ENCODE measurements around the gene TNFRSF18. TPM values are rescaled to one million over a fixed set of nuclear protein-coding genes. Genes with fewer than 3 reads are reported as not detected.

The TNFRSF18 gene
- total RNA-seq (10 to 100 TPM in 2 of 5 experiments, 1 to 10 TPM in 1, not detected in 2; 2.6 to 81.7 (median 12.6) TPM), polyA plus RNA-seq (under 1 TPM in 1 of 2 donors, not detected in 1; 0.32 TPM), total RNA-seq (not detected)

GRCh38 chr1:1206376-1206965 is at the start of gene TNFRSF18:
Gene TNFRSF18, minus strand, starts transcription at chr1:1206592. Its CDS starts 21 bp downstream, at chr1:1206571.
- peak within 1 kb of the TSS in 2 of 9 donors; percentile 38 to 96 for H3K27ac Mint-ChIP-seq
- POLR2A ChIA-PET = no interaction called here

GRCh38 chr1:1255611-1256010 is 49.2 kb upstream of the TNFRSF18 start:
- peaks cover 4 to 21% (median 7%) of the 10 kb centered on the region in 5 donors for H3K36me3 Mint-ChIP-seq
- DNase-seq (no peak), ATAC-seq (no peak)
- no peaks in the 10 kb centered on the region for H3K27me3 Mint-ChIP-seq
- POLR2A ChIA-PET = no interaction called here
- Histone ChIP-seq H3K27ac (ENCODE audit: low read depth, low read length) (no peak overlapping the region), H3K36me3 (ENCODE audit: control insufficient read depth in 2 of 3, insufficient read depth in 3 of 3, low read length in 3 of 3) (peaks cover 0 to 57% (median 0%) of the 10 kb centered on the region in 3 experiments), H3K9me3 (ENCODE audit: control insufficient read depth in 2 of 3, low read length in 3 of 3) (no peaks in the 10 kb centered on the region), H3K27me3 (ENCODE audit: control insufficient read depth in 2 of 2, insufficient read depth in 2 of 2, low read length in 2 of 2) (no peaks in the 10 kb centered on the region), H3K4me3 (ENCODE audit: low read length) (no peak overlapping the region), H3K4me1 (ENCODE audit: control insufficient read depth in 2 of 2, insufficient read depth in 2 of 2, low read length in 2 of 2) (peaks cover 7 to 9% of the 10 kb centered on the region in 2 donors)
- H3K4me1 Mint-ChIP-seq = peaks cover 16 to 27% (median 21%) of the 10 kb centered on the region in 7 donors
- no peak overlapping the region for H3K4me3 Mint-ChIP-seq
- H3K27ac Mint-ChIP-seq = peak overlapping the region in 1 of 9 donors; percentile 6
- intact Hi-C loops (cut with micrococcal nuclease) = no loop called here
- CTCF ChIA-PET = no interaction called here
- no peaks in the 10 kb centered on the region for H3K9me3 Mint-ChIP-seq

More at GRCh38 chr1:1206376-1206965, at the start of gene TNFRSF18:
- peaks cover 0 to 2% (median 0%) of the 10 kb centered on the region in 11 donors for H3K9me3 Mint-ChIP-seq
- ATAC-seq (no peak), DNase-seq (peak in 2 of 9 donors; percentile 20 to 68)
- intact Hi-C loops (cut with micrococcal nuclease) = loop anchor here in 1 of 2 donors (5.0 kb wide), 2 partner anchors 34 to 69 kb away; partner anchors contain the start of gene TTLL10
- H3K27me3 ChIP-seq (ENCODE audit: control insufficient read depth in 2 of 2, insufficient read depth in 2 of 2, low read length in 2 of 2) = no peaks in the 10 kb centered on the region
- peak within 1 kb of the TSS in 7 of 10 donors; percentile 25 to 83 (median 45) for H3K4me3 Mint-ChIP-seq
- H3K27me3 Mint-ChIP-seq = no peaks in the 10 kb centered on the region
- H3K27ac ChIP-seq (ENCODE audit: low read depth, low read length) = no peak within 1 kb of the TSS
- H3K36me3 Mint-ChIP-seq = peaks cover 0 to 3% (median 0%) of the 10 kb centered on the region in 5 donors
- H3K4me3 ChIP-seq (ENCODE audit: low read length) = peak within 1 kb of the TSS; percentile 6
- CTCF ChIA-PET = no interaction called here
- peaks cover 13 to 16% of the 10 kb centered on the region in 2 donors for H3K4me1 ChIP-seq (ENCODE audit: control insufficient read depth in 2 of 2, insufficient read depth in 2 of 2, low read length in 2 of 2)
- no peaks in the 10 kb centered on the region for H3K9me3 ChIP-seq (ENCODE audit: control insufficient read depth in 2 of 3, low read length in 3 of 3)
- no peaks in the 10 kb centered on the region for H3K36me3 ChIP-seq (ENCODE audit: control insufficient read depth in 2 of 3, insufficient read depth in 3 of 3, low read length in 3 of 3)
- H3K4me1 Mint-ChIP-seq = peaks cover 6 to 29% (median 14%) of the 10 kb centered on the region in 7 donors

- POLR2A ChIA-PET = interaction anchor here (0.7 kb wide), 1 partner anchor 315 kb away, joined by 3 read pairs; no protein-coding TSS in a partner anchor
- H3K4me1 ChIP-seq (ENCODE audit: control insufficient read depth in 2 of 2, insufficient read depth in 2 of 2, low read length in 2 of 2) = peaks cover 10 to 12% of the 10 kb centered on the region in 2 donors
- ATAC-seq (no peak), DNase-seq (no peak)
- Mint-ChIP-seq H3K4me3 (no peak overlapping the region), H3K4me1 (peaks cover 13 to 27% (median 20%) of the 10 kb centered on the region in 7 donors), H3K9me3 (no peaks in the 10 kb centered on the region), H3K27me3 (no peaks in the 10 kb centered on the region), H3K36me3 (peaks cover 4 to 20% (median 7%) of the 10 kb centered on the region in 5 donors), H3K27ac (no peak overlapping the region)
- H3K4me3 ChIP-seq (ENCODE audit: low read length) = no peak overlapping the region
- H3K36me3 ChIP-seq (ENCODE audit: control insufficient read depth in 2 of 3, insufficient read depth in 3 of 3, low read length in 3 of 3) = peaks cover 0 to 52% (median 0%) of the 10 kb centered on the region in 3 experiments
- no peak overlapping the region for H3K27ac ChIP-seq (ENCODE audit: low read depth, low read length)
- intact Hi-C loops (cut with micrococcal nuclease) = no loop called here
- H3K9me3 ChIP-seq (ENCODE audit: control insufficient read depth in 2 of 3, low read length in 3 of 3) = no peaks in the 10 kb centered on the region
- no peaks in the 10 kb centered on the region for H3K27me3 ChIP-seq (ENCODE audit: control insufficient read depth in 2 of 2, insufficient read depth in 2 of 2, low read length in 2 of 2)
- CTCF ChIA-PET = interaction anchor here (0.8 kb wide), 1 partner anchor 133 kb away, joined by 3 read pairs; no protein-coding TSS in a partner anchor
Measured at GRCh38 chr1:1255078-1255477, 48.7 kb upstream of the TNFRSF18 start.

GRCh38 chr1:1254667-1254998 is 48.2 kb upstream of the TNFRSF18 start:
- POLR2A ChIA-PET = interaction anchor here (0.7 kb wide), 1 partner anchor 314 kb away, joined by 3 read pairs; no protein-coding TSS in a partner anchor
- CTCF ChIA-PET = interaction anchor here (0.8 kb wide), 1 partner anchor 133 kb away, joined by 3 read pairs; no protein-coding TSS in a partner anchor
- peaks cover 0 to 47% (median 0%) of the 10 kb centered on the region in 3 experiments for H3K36me3 ChIP-seq (ENCODE audit: control insufficient read depth in 2 of 3, insufficient read depth in 3 of 3, low read length in 3 of 3)
- Mint-ChIP-seq H3K36me3 (peaks cover 4 to 20% (median 7%) of the 10 kb centered on the region in 5 donors), H3K9me3 (no peaks in the 10 kb centered on the region), H3K4me3 (no peak overlapping the region), H3K27me3 (no peaks in the 10 kb centered on the region), H3K4me1 (peaks cover 10 to 27% (median 16%) of the 10 kb centered on the region in 7 donors), H3K27ac (no peak overlapping the region)
- H3K4me1 ChIP-seq (ENCODE audit: control insufficient read depth in 2 of 2, insufficient read depth in 2 of 2, low read length in 2 of 2) = peaks cover 10 to 12% of the 10 kb centered on the region in 2 donors
- no peak overlapping the region for H3K4me3 ChIP-seq (ENCODE audit: low read length)
- H3K27ac ChIP-seq (ENCODE audit: low read depth, low read length) = no peak overlapping the region
- no peaks in the 10 kb centered on the region for H3K9me3 ChIP-seq (ENCODE audit: control insufficient read depth in 2 of 3, low read length in 3 of 3)
- no peak for DNase-seq
- no peak for ATAC-seq
- intact Hi-C loops (cut with micrococcal nuclease) = loop anchor here in 1 of 2 donors (5.0 kb wide), 1 partner anchor 53 kb away; the partner anchor contains the start of genes ACAP3 and PUSL1
- H3K27me3 ChIP-seq (ENCODE audit: control insufficient read depth in 2 of 2, insufficient read depth in 2 of 2, low read length in 2 of 2) = no peaks in the 10 kb centered on the region

- CTCF ChIA-PET = no interaction called here
- no peak overlapping the region for H3K4me3 Mint-ChIP-seq
Measured at GRCh38 chr1:1253972-1254666, 47.7 kb upstream of the TNFRSF18 start.

GRCh38 chr1:1253314-1253713 is 46.9 kb upstream of the TNFRSF18 start:
- Histone ChIP-seq H3K27me3 (ENCODE audit: control insufficient read depth in 2 of 2, insufficient read depth in 2 of 2, low read length in 2 of 2) (no peaks in the 10 kb centered on the region), H3K4me3 (ENCODE audit: low read length) (no peak overlapping the region), H3K36me3 (ENCODE audit: control insufficient read depth in 2 of 3, insufficient read depth in 3 of 3, low read length in 3 of 3) (peaks cover 0 to 38% (median 0%) of the 10 kb centered on the region in 3 experiments), H3K27ac (ENCODE audit: low read depth, low read length) (no peak overlapping the region), H3K4me1 (ENCODE audit: control insufficient read depth in 2 of 2, insufficient read depth in 2 of 2, low read length in 2 of 2) (peaks cover 10 to 12% of the 10 kb centered on the region in 2 donors), H3K9me3 (ENCODE audit: control insufficient read depth in 2 of 3, low read length in 3 of 3) (no peaks in the 10 kb centered on the region)
- DNase-seq (no peak), ATAC-seq (no peak)
- Mint-ChIP-seq H3K27me3 (no peaks in the 10 kb centered on the region), H3K9me3 (no peaks in the 10 kb centered on the region), H3K4me3 (peak overlapping the region in 1 of 10 donors; percentile 6), H3K36me3 (peaks cover 4 to 20% (median 7%) of the 10 kb centered on the region in 5 donors), H3K4me1 (peaks cover 8 to 29% (median 15%) of the 10 kb centered on the region in 7 donors), H3K27ac (peak overlapping the region in 4 of 9 donors; percentile 16 to 82 (median 62))
- CTCF ChIA-PET = no interaction called here
- intact Hi-C loops (cut with micrococcal nuclease) = loop anchor here in 1 of 2 donors (5.0 kb wide), 1 partner anchor 54 kb away; the partner anchor contains the start of genes ACAP3 and PUSL1
- POLR2A ChIA-PET = no interaction called here

More at GRCh38 chr1:1253972-1254666, 47.7 kb upstream of the TNFRSF18 start:
- POLR2A ChIA-PET = no interaction called here
- H3K27me3 ChIP-seq (ENCODE audit: control insufficient read depth in 2 of 2, insufficient read depth in 2 of 2, low read length in 2 of 2) = no peaks in the 10 kb centered on the region
- H3K4me3 ChIP-seq (ENCODE audit: low read length) = no peak overlapping the region
- peaks cover 0 to 42% (median 0%) of the 10 kb centered on the region in 3 experiments for H3K36me3 ChIP-seq (ENCODE audit: control insufficient read depth in 2 of 3, insufficient read depth in 3 of 3, low read length in 3 of 3)
- H3K9me3 ChIP-seq (ENCODE audit: control insufficient read depth in 2 of 3, low read length in 3 of 3) = no peaks in the 10 kb centered on the region
- Mint-ChIP-seq H3K4me1 (peaks cover 10 to 29% (median 15%) of the 10 kb centered on the region in 7 donors), H3K9me3 (no peaks in the 10 kb centered on the region), H3K36me3 (peaks cover 4 to 20% (median 7%) of the 10 kb centered on the region in 5 donors), H3K27me3 (no peaks in the 10 kb centered on the region), H3K27ac (peak overlapping the region in 1 of 9 donors; percentile 44)
- intact Hi-C loops (cut with micrococcal nuclease) = loop anchor here in 1 of 2 donors (5.0 kb wide), 1 partner anchor 53 kb away; the partner anchor contains the start of genes ACAP3 and PUSL1
- DNase-seq (no peak), ATAC-seq (no peak)
- no peak overlapping the region for H3K27ac ChIP-seq (ENCODE audit: low read depth, low read length)
- H3K4me1 ChIP-seq (ENCODE audit: control insufficient read depth in 2 of 2, insufficient read depth in 2 of 2, low read length in 2 of 2) = peaks cover 10 to 12% of the 10 kb centered on the region in 2 donors

Measured in naive thymus-derived CD4-positive, alpha-beta T cell (primary cell).